NCI-H2196 treated with DMSO at 0.1 percent for 48 hours (cell line): ENCODE data around the gene TRERF1.
A peak's percentile ranks its signal among the peaks of the same experiment; 100 is the strongest.

ENCODE experiments used
- DNase-seq: peaks from one replicate; lab custom pipeline; 2025; ENCODE audit not compliant: unreplicated experiment; lab: John Stamatoyannopoulos, UW

TRERF1 gene

GRCh38 chr6:42257063-42257462, 194.7 kb downstream of the TRERF1 start:
- DNase-seq, result no peak

- no peak for DNase-seq
Observed at GRCh38 chr6:42255050-42255449, 196.7 kb downstream of the TRERF1 start.

DNA sequence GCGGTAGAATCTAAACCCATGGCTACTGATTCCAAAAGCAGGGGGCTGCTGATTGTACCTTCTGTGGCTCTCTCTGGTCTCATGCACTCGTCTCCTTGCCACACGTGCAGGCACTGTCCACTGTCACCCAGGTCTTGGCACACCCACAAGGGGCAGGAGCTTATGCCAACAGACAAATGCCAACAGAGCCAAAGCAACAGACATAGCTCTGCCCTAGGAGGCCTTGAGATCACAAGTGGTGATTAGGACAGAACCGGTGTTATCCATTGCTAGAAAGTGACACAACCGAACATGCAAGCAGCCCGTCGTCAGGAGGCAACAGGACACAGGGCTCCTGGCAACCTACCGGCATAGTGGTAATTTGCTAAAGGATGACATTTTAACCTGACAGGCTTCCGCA, 197.2 kb downstream of the TRERF1 start:
- no peak for DNase-seq

GRCh38 chr6:42251911-42252637, 199.7 kb downstream of the TRERF1 start:
- peak; percentile 76 for DNase-seq

DNA sequence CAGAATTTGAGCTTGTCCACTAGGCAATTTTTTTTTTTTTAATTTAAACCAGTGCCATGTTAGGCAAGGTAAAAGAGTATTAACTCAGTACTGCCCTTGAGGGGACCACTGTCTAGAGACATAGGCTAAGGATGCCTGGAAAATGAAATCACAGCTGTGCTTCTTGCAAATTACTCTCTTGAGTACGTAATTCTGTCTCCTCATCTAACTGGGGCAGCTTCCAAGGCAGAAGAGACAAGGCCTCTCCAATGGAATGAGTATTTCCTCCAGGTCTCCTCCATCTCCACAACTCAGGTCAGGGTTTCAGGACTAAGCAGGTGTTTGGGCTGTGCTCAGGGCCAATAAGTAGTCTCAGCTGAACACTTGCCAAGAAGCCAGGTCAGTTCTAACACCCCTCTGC, 200.2 kb downstream of the TRERF1 start:
- no peak for DNase-seq

- DNase-seq, result no peak
Observed at GRCh38 chr6:42250274-42250931, 201.3 kb downstream of the TRERF1 start.

DNA sequence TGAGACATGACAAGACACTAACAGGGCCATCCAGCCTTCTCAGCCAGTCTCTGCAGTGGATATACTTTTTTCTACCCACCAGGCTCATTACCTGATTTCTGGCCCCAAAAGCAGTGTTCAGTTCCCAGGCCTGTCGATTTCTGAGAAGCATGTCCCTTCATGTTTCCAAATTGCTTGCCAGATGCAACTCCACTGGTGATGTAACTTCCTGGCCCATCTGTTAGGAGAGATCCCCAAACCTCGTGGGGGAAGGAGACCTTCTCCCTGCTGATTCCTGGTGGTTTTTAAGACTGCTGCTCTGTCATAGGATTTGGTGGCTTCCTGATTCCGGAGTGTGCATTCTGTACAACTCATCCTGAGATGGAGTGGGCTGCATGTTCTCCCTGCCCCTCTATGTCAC, 202.4 kb downstream of the TRERF1 start:
- DNase-seq, result no peak

GRCh38 chr6:42243046-42243445, 208.7 kb downstream of the TRERF1 start:
- DNase-seq, result no peak

DNA sequence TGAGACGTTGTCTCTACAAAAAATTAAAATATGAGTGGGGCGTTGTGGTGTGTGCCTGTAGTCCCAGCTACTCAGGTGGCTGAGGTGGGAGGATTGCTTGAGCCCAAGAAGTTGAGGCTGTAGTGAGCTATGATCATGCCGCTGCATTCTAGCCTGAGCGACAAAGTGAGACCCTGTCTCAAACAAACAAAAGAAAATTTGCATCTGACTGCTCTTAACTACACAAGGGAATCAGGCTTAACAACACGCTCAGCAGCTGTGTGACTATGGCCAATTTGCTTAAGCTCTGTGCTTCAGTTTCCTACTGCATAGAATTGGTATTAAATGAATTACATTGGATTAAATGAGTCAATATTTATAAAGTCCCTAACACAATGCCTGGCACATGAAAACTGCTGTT, 209.8 kb downstream of the TRERF1 start:
- DNase-seq, result no peak

- no peak for DNase-seq
Observed at GRCh38 chr6:42239736-42240375, 211.9 kb downstream of the TRERF1 start.

- DNase-seq, result no peak
Observed at GRCh38 chr6:42239333-42239732, 212.4 kb downstream of the TRERF1 start.

GRCh38 chr6:42237857-42238256, 213.9 kb downstream of the TRERF1 start:
- no peak for DNase-seq

- DNase-seq, result no peak
Observed at GRCh38 chr6:42236682-42237473, 214.8 kb downstream of the TRERF1 start.

GRCh38 chr6:42236030-42236429, 215.7 kb downstream of the TRERF1 start:
- DNase-seq, result no peak

- no peak for DNase-seq
Observed at GRCh38 chr6:42232035-42232434, 219.7 kb downstream of the TRERF1 start.

- no peak for DNase-seq
Observed at GRCh38 chr6:42230345-42231321, 221.1 kb downstream of the TRERF1 start.

GRCh38 chr6:42229506-42230119, 222.1 kb downstream of the TRERF1 start:
- DNase-seq, result no peak

GRCh38 chr6:42228305-42228704, 223.4 kb downstream of the TRERF1 start:
- DNase-seq, result no peak

DNA sequence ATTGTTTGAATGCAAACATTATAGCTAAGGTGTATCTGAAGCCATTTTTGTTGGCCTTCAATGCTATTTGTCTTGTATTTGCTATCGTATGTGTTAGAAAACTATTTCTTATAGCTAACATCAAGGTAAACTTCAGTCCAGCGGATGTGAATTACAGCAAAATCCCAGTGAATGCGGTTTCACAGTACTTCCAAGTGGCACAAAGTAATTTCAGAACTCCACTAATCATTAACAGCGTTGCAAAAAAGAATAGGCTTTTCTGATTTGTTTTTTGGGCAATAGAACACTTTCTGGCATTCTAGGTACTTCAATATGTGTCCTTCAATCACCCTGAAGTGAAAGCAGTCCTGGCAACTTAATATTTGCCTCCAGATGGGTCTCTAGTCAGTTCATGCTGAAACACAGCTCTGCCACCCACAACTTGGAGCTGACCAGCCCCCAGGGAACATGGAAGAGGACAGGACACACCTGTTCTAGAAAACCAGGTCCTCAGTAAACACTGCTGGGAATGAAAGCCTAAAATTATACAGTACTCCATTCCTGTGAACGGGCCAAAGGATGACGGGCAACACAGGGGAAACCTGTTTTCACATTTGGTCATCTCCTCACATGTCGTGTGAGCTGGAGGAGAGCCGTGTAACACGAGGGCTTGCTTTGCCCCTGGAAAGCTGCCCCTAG, 224.4 kb downstream of the TRERF1 start:
- no peak for DNase-seq
